GM21526 (cell line): ENCODE data around the gene CDC7.
"Not testable (repeated sequence)": the region's sequence is repeated elsewhere in the genome, so short reads cannot be mapped to it uniquely, and the experiment has no call there.

ENCODE experiments used
- ATAC-seq: cut with Tn5 transposase; IDR thresholded peaks from one replicate; pipeline ENCODE4 v1.9.1; 2021; ENCODE audit warnings: moderate library complexity; ENCODE audit not compliant: unreplicated experiment, low FRiP score

Gene CDC7

DNA sequence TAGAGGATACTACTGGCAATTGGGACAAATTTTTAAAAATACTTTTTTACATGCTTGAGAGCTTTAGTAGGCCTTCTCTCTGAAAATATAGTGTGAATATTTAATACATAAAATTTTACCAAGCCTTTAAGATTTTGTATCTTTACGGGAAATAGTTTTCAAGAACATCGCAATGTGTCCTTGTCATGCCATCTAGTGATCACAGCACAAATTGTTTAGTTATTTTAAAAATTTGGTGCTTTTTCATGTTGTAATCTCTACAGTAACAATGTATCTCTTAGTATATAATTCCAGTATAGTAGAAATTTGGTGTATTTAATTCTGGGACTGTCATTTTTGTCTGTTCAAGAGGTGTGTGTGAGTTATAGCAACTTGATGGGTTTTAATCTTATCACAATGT, 6.7 kb downstream of the CDC7 start:
- no peak for ATAC-seq

- ATAC-seq: no peak
Measured at GRCh38 chr1:91510754-91511153, 10.1 kb downstream of the CDC7 start.

GRCh38 chr1:91511386-91511785, 10.7 kb downstream of the CDC7 start:
- ATAC-seq: no peak

DNA sequence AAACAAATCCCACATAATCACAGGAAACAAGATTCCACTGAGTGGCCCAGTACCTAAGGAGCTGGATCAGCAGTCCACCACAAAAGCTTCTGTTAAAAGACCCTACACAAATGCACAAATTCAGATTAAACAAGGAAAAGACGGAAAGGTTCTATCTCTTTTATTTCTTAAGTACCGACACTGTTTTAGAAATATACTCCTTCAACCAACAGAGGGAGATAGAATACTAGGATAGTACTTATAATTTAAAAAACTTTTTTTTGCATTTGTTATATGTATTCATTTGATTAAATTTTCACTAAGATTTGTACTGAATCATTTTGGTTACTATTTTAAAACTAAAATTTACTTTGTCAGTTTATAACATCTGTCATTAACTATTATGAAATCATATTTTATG, 12.5 kb downstream of the CDC7 start:
- ATAC-seq: no peak

DNA sequence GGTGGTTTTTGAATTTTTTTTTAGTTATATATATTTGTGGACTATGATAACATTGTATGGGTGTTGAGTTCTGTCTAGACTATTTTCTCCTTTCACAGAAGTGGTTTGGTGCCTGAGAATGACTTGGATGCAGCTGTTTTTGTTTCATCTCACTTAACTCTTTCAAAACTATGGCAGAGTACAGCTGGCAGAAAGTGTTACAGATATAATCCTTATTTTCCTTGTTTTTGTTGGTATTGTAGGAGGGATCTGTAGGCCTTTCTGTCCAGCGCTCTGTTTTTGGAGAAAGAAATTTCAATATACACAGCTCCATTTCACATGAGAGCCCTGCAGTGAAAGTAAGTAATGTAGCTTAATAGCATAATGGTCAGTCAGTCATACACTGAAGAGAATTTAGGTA, 13.1 kb downstream of the CDC7 start:
- no peak for ATAC-seq

- no peak for ATAC-seq
Measured at GRCh38 chr1:91515994-91516393, 15.3 kb downstream of the CDC7 start.

- ATAC-seq: not testable (repeated sequence)
Measured at GRCh38 chr1:91516605-91517004, 16.0 kb downstream of the CDC7 start.

GRCh38 chr1:91519167-91519566, 18.5 kb downstream of the CDC7 start:
- not testable (repeated sequence) for ATAC-seq

DNA sequence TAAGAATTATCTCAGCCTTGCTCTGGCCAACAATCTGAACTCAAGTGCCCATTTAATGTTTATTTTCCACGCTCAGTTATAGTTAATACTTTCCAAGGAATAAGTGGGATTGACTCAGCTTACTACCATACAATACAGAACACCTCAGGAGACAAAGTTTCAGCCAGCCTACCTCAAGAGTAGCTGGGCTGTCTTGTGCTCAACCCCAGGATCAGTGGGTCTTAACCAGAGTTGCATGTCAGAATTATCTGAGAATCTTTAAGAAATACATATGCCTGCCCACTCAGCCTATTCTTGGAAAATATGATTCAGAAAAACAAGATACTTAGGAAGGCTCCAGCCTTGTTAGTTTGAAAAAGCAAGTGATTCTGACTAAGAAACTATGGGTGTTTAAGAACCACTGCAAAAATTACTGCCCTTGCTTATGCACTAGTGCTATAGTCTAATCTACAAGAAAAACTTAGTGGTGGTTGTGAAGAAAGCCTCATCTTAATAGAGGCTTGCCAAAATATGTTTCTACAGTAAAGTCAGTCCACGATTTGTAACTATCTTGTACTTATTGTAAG, 20.4 kb downstream of the CDC7 start:
- ATAC-seq: no peak

- peak; percentile 96 for ATAC-seq
Measured at GRCh38 chr1:91523482-91523881, 22.8 kb downstream of the CDC7 start.

DNA sequence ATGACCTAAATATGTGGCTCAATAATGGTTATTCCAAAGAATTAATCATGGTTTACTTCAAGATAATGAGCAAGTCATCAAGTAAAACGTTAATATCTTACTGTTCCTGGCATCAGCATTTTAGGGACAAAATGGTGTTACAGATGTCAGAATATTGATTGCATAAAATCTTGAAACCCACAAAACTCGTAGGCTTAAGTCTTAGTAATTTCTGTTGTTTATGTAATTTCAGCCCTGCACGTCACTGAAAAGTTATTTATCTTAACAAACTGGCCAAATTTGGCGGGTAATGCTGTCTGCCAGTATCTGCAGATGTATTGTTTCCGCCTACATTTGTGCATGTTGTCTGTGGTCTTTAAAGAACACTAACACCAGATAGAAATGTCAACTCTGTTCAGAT, 25.8 kb downstream of the CDC7 start:
- no peak for ATAC-seq

GRCh38 chr1:91527266-91527765, 26.7 kb downstream of the CDC7 start:
- ATAC-seq: no peak

DNA sequence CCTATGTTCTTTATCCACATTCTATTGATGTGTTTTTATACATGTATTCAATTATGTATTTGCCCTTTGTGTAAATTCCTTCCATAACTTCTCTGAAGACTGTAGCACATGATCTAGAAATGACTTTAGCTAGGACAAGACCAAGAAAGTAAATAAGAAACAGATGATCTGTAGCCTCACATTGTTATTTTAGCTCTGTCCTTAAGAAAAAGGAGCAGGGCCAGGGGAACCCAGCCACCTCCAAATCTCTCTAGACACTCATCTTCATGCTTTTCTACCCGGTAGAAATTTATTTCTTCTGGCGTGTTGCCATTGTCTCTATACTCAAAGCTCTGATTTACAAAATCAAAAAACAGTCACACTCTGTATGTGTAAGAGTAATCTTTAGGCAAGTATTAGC, 27.1 kb downstream of the CDC7 start:
- no peak for ATAC-seq

DNA sequence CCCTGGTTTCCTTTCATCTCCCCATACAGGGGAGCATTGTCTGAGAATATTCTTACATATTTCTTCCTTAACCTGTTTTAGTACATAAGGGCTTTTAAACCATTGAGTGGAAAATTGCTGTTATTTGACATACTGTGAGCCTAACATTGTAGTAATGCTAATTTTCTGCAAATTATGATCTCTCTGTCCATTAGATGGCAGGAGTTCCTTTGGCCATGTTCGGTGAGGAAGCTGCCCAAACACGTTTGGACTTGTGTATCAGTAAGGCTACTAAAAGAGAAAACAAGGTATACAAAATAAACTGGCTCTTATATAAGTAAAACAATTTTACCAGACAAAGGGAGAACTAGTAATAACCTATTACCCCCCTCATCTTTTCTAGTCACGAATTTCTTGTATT, 29.2 kb downstream of the CDC7 start:
- ATAC-seq: no peak

DNA sequence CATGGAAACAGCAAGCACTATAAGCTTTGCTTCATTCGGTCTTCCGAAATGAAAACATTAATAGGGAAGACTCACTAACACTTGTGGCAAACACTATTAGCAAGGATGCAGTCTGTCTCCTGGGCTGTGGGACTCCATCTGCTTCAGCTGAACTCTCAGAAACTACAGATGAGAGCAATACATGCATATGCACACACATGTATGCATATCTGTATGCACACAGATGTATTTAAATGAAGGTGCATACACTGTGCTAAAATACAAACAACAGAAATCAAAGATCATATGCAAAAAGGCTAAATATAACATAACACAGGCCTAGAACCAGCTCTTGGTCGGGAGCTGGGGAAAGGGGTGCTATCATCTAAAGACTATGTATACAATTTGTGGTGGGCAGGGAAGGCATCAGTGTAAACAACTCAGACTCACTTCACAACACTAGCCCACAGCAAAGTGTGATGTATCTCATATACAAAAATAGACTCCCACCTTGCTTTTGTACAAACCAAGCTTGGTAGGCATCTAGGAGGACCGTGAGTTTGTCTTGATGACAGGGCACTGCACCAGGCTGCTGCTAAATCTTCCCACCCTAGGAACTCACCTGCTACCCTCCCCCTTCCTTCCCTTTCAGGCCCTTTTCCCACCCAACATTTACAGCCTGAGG, 32.8 kb downstream of the CDC7 start:
- ATAC-seq: no peak

DNA sequence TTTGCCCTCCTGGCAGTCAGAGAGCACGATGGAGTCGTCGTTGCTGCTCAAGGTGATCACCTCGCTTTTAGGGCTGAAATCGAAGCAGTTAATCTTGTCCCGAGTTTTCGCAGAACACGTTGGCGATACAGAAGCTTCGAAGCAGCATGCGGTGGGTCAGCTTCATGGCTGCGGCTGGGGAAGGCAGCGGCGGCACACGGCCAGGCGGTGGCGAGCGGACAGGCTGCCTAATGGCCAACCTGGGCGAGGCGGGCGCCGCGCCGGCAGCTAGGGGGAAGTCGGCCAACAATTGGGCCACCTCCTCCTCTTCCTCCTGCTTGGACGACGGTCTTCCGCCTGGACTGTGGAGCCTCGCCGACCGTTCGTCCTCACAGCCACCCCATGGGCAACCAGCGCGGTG, 34.8 kb downstream of the CDC7 start:
- ATAC-seq: no peak

GRCh38 chr1:91537281-91537986, 36.8 kb downstream of the CDC7 start:
- no peak for ATAC-seq

- no peak for ATAC-seq
Measured at GRCh38 chr1:91537987-91538304, 37.3 kb downstream of the CDC7 start.

DNA sequence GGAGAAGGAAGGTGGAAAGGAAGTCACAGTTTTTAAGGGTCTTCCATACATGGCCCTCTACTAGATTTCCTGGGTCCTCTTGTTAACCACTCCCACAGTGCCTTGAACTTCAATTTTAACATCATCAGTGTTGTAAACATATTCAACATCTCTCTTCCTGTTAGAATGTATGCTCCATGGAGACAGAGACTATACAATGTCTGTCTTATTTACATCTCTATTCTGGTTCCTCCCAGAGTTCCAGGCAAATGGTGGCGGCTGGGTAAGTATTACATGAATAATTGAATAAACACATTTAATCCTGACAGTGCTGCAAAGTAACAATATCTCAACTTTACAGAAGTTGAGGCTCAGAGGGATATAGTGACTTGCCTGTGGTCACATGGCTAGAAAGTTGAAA, 40.3 kb downstream of the CDC7 start:
- no peak for ATAC-seq

GRCh38 chr1:91541918-91542533, 41.4 kb downstream of the CDC7 start:
- ATAC-seq: no peak

GRCh38 chr1:91545506-91546300, 45.1 kb downstream of the CDC7 start:
- no peak for ATAC-seq
